HEK293 (cell line): Measurements from ENCODE around the gene MAP3K8.

Experiments
- CTCF ChIA-PET: fragments of 350-600 bp; formaldehyde crosslinking; extraction: SDS; loops from one replicate; lab custom pipeline; 2021; ENCODE audit warnings: antibody characterized with exemption; lab: Yijun Ruan, JAX
- POLR2A ChIA-PET: fragments of 300-600 bp; formaldehyde crosslinking; extraction: SDS; loops from one replicate; lab custom pipeline; 2020; ENCODE audit warnings: antibody characterized with exemption, inconsistent platforms; lab: Yijun Ruan, JAX
- H3K27ac ChIP-seq: fragments of 200-500 bp; sonication (Bioruptor generic); 2 replicates; pipeline ENCODE4 v1.5.1; 2014; ENCODE audit warnings: low read depth, low read length, control low read depth, inconsistent platforms; ENCODE audit errors: extremely low read depth
- H3K36me3 ChIP-seq, 2 experiments: fragments of 200-500 bp in 1 of 2; sonication (Bioruptor generic) in 1 of 2; 1 replicate in 1 of 2; 2 replicates in 1 of 2; pipeline ENCODE4 v1.5.1; 2014 to 2017; ENCODE audit warnings: inconsistent platforms in 2 of 2, low read length in 2 of 2; ENCODE audit not compliant: control insufficient read depth in 2 of 2, insufficient read depth in 1 of 2
- H3K4me1 ChIP-seq: fragments of 200-500 bp; sonication (Bioruptor generic); 2 replicates; pipeline ENCODE4 v1.5.1; 2014; ENCODE audit warnings: mild to moderate bottlenecking, low read length, inconsistent platforms; ENCODE audit not compliant: control insufficient read depth, insufficient read depth
- H3K4me3 ChIP-seq: 2 replicates; pipeline ENCODE4 v1.5.1; 2011; ENCODE audit warnings: low read depth, mild to moderate bottlenecking, control low read depth, low read length, moderate library complexity
- H3K9me3 ChIP-seq: fragments of 200-500 bp; sonication (Bioruptor generic); 2 replicates; pipeline ENCODE4 v1.5.1; 2014; ENCODE audit warnings: low read depth, low read length, inconsistent platforms; ENCODE audit not compliant: control insufficient read depth, insufficient read depth
- GLIS1 ChIP-seq: fragments of 450-650 bp; formaldehyde crosslinking; IDR thresholded peaks from 2 replicates; pipeline ENCODE4 v1.5.1; 2016; ENCODE audit warnings: missing biosample characterization, missing genetic modification characterization
- PRDM1 ChIP-seq: fragments of 450-650 bp; formaldehyde crosslinking; IDR thresholded peaks from 2 replicates; pipeline ENCODE4; 2016; ENCODE audit warnings: missing biosample characterization, missing genetic modification characterization
- SCRT1 ChIP-seq: fragments of 450-650 bp; formaldehyde crosslinking; IDR thresholded peaks from 2 replicates; pipeline ENCODE4 v1.5.1; 2016; ENCODE audit warnings: missing biosample characterization, missing genetic modification characterization, borderline replicate concordance
- SP7 ChIP-seq: fragments of 450-650 bp; formaldehyde crosslinking; IDR thresholded peaks from 2 replicates; pipeline ENCODE4 v1.5.1; 2016; ENCODE audit warnings: missing biosample characterization, missing genetic modification characterization
- ZIC2 ChIP-seq: fragments of 450-650 bp; formaldehyde crosslinking; IDR thresholded peaks from 2 replicates; pipeline ENCODE4 v1.5.1; 2016; ENCODE audit warnings: missing biosample characterization, missing genetic modification characterization
- ZNF132 ChIP-seq: fragments of 450-650 bp; formaldehyde crosslinking; IDR thresholded peaks from 2 replicates; pipeline ENCODE4 v1.5.1; 2017; ENCODE audit warnings: missing biosample characterization, missing genetic modification characterization, borderline replicate concordance
- ZNF2 ChIP-seq: fragments of 450-650 bp; formaldehyde crosslinking; IDR thresholded peaks from 2 replicates; pipeline ENCODE4 v1.5.1; 2016; ENCODE audit warnings: missing biosample characterization, missing genetic modification characterization
- ZNF211 ChIP-seq: fragments of 450-650 bp; formaldehyde crosslinking; IDR thresholded peaks from 2 replicates; pipeline ENCODE4 v1.5.1; 2016; ENCODE audit warnings: low read depth, missing biosample characterization, missing genetic modification characterization
- ZNF248 ChIP-seq: fragments of 450-650 bp; formaldehyde crosslinking; IDR thresholded peaks from 2 replicates; pipeline ENCODE4 v1.5.1; 2017; ENCODE audit warnings: missing biosample characterization, missing genetic modification characterization
- ZNF266 ChIP-seq: fragments of 450-650 bp; formaldehyde crosslinking; IDR thresholded peaks from 2 replicates; pipeline ENCODE4 v1.5.1; 2016; ENCODE audit warnings: missing biosample characterization, missing genetic modification characterization, low read depth
- ZNF311 ChIP-seq: fragments of 450-650 bp; formaldehyde crosslinking; IDR thresholded peaks from 2 replicates; pipeline ENCODE4 v1.5.1; 2017; ENCODE audit warnings: missing biosample characterization, missing genetic modification characterization, borderline replicate concordance
- ZNF324 ChIP-seq: fragments of 450-650 bp; formaldehyde crosslinking; IDR thresholded peaks from 2 replicates; pipeline ENCODE4 v1.5.1; 2016; ENCODE audit warnings: missing biosample characterization, missing genetic modification characterization
- ZNF391 ChIP-seq: fragments of 450-650 bp; formaldehyde crosslinking; IDR thresholded peaks from 2 replicates; pipeline ENCODE4 v1.5.1; 2016; ENCODE audit warnings: low read depth, missing biosample characterization, missing genetic modification characterization, borderline replicate concordance
- ZNF473 ChIP-seq: fragments of 450-650 bp; formaldehyde crosslinking; IDR thresholded peaks from 2 replicates; pipeline ENCODE4 v1.5.1; 2017; ENCODE audit warnings: missing biosample characterization, missing genetic modification characterization
- ZNF518A ChIP-seq: fragments of 450-650 bp; formaldehyde crosslinking; conservative IDR thresholded peaks from 2 replicates; pipeline ENCODE4 v1.5.1; 2016; ENCODE audit warnings: low read depth, missing biosample characterization, missing genetic modification characterization
- ZNF529 ChIP-seq: fragments of 450-650 bp; formaldehyde crosslinking; IDR thresholded peaks from 2 replicates; pipeline ENCODE4 v1.5.1; 2017; ENCODE audit warnings: missing genetic modification characterization, missing biosample characterization; ENCODE audit not compliant: insufficient replicate concordance
- ZNF530 ChIP-seq: fragments of 450-650 bp; formaldehyde crosslinking; IDR thresholded peaks from 2 replicates; pipeline ENCODE4 v1.5.1; 2016; ENCODE audit warnings: low read depth, missing biosample characterization, missing genetic modification characterization
- ZNF561 ChIP-seq: fragments of 450-650 bp; IDR thresholded peaks from 2 replicates; pipeline ENCODE4 v1.5.1; 2018; ENCODE audit warnings: missing biosample characterization, missing genetic modification characterization, borderline replicate concordance
- ZNF571 ChIP-seq: fragments of 450-650 bp; formaldehyde crosslinking; IDR thresholded peaks from 2 replicates; pipeline ENCODE4 v1.5.0; 2017; ENCODE audit warnings: missing biosample characterization, missing genetic modification characterization
- ZNF654 ChIP-seq: fragments of 450-650 bp; formaldehyde crosslinking; IDR thresholded peaks from 2 replicates; pipeline ENCODE4 v1.5.1; 2016; ENCODE audit warnings: low read depth, missing biosample characterization, missing genetic modification characterization
- ZNF658 ChIP-seq: fragments of 450-650 bp; formaldehyde crosslinking; IDR thresholded peaks from 2 replicates; pipeline ENCODE4; 2016; ENCODE audit warnings: missing biosample characterization, missing genetic modification characterization
- ZNF660 ChIP-seq: fragments of 450-650 bp; IDR thresholded peaks from 2 replicates; pipeline ENCODE4 v1.5.1; 2018; ENCODE audit warnings: missing biosample characterization, mild to moderate bottlenecking, missing genetic modification characterization
- ZSCAN16 ChIP-seq: fragments of 450-650 bp; formaldehyde crosslinking; IDR thresholded peaks from 2 replicates; pipeline ENCODE4 v1.5.1; 2016; ENCODE audit warnings: missing biosample characterization, missing genetic modification characterization
- ZSCAN23 ChIP-seq: fragments of 450-650 bp; formaldehyde crosslinking; IDR thresholded peaks from 2 replicates; pipeline ENCODE4 v1.5.1; 2016; ENCODE audit warnings: missing biosample characterization, missing genetic modification characterization
- ZSCAN30 ChIP-seq: fragments of 450-650 bp; IDR thresholded peaks from 2 replicates; pipeline ENCODE4 v1.5.1; 2018; ENCODE audit warnings: missing biosample characterization, mild to moderate bottlenecking, missing genetic modification characterization, moderate library complexity
- TF ChIP-seq, protein P1 (sequence below): fragments of 450-650 bp; formaldehyde crosslinking; IDR thresholded peaks from 2 replicates; pipeline ENCODE4 v1.5.1; 2016; ENCODE audit warnings: missing biosample characterization, missing genetic modification characterization
- TF ChIP-seq, protein P2 (sequence below): fragments of 450-650 bp; formaldehyde crosslinking; IDR thresholded peaks from 2 replicates; pipeline ENCODE4 v1.5.1; 2016; ENCODE audit warnings: missing biosample characterization, missing genetic modification characterization, borderline replicate concordance

MAP3K8 gene

DNA sequence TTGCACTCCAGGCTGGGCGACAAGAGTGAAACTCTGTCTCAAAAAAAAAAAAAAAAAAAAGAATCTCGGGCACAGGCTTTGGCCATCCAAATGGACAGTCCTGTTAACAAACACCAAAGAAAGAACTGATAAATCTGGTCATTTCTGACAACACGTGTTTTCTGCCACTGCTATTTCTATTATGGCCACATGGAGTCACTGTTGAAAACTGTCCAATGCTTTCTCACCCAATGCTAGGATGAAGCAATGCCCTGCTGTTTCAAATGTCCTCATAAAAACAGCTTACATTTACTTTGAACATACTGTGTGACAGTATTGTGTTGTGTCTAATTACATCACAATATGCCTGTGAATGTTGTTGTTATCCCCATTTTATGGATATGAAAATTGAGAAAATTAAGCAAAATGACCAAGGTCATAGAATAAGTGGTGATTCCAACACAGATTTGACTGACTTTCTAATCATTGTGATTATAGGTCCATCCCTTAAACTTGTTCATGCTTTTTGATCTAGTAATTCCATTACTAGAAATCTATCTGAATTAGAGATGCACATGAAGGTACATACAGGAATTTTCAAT is 19.9 kb upstream of the MAP3K8 start:
- POLR2A ChIA-PET, result no interaction called here
- H3K4me1 ChIP-seq, result no peaks in the 10 kb centered on the region
- CTCF ChIA-PET, result interaction anchor here (0.5 to 2.3 kb wide), 19 partner anchors 8 to 1719 kb away, joined by 3 to 25 read pairs (median 4); no protein-coding TSS in a partner anchor
- no peak overlapping the region for H3K27ac ChIP-seq
- TF ChIP-seq ZNF518A, result no peak
- no peak for TF ChIP-seq ZNF571 (tag by site-specific recombination)
- TF ChIP-seq ZNF473 (tag by site-specific recombination), result no peak
- TF ChIP-seq, protein P1, sequence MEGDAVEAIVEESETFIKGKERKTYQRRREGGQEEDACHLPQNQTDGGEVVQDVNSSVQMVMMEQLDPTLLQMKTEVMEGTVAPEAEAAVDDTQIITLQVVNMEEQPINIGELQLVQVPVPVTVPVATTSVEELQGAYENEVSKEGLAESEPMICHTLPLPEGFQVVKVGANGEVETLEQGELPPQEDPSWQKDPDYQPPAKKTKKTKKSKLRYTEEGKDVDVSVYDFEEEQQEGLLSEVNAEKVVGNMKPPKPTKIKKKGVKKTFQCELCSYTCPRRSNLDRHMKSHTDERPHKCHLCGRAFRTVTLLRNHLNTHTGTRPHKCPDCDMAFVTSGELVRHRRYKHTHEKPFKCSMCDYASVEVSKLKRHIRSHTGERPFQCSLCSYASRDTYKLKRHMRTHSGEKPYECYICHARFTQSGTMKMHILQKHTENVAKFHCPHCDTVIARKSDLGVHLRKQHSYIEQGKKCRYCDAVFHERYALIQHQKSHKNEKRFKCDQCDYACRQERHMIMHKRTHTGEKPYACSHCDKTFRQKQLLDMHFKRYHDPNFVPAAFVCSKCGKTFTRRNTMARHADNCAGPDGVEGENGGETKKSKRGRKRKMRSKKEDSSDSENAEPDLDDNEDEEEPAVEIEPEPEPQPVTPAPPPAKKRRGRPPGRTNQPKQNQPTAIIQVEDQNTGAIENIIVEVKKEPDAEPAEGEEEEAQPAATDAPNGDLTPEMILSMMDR (tag by site-specific recombination), result peak; percentile 36; the same call in 1 of the 2 replicates
- peak; percentile 15; the same call in 1 of the 2 replicates for TF ChIP-seq SP7 (tag by site-specific recombination)
- no peak for TF ChIP-seq ZNF529 (tag by site-specific recombination)
- TF ChIP-seq ZNF530 (tag by site-specific recombination), result no peak
- TF ChIP-seq ZNF658 (tag by site-specific recombination), result no peak
- no peak for TF ChIP-seq SCRT1 (tag by site-specific recombination)
- no peak for TF ChIP-seq ZNF561 (tag by site-specific recombination)
- no peak for TF ChIP-seq ZNF324 (tag by site-specific recombination)
- 0 out of 2 replicates have a peak, but pooled peaks have one; percentile 15 for TF ChIP-seq PRDM1 (tag by site-specific recombination)
- peak; percentile 92 for TF ChIP-seq ZNF2 (tag by site-specific recombination)
- no peak for TF ChIP-seq ZNF266 (tag by site-specific recombination)
- TF ChIP-seq GLIS1 (tag by site-specific recombination), result no peak
- no peak for TF ChIP-seq ZSCAN23 (tag by site-specific recombination)
- TF ChIP-seq ZIC2 (tag by site-specific recombination), result no peak
- no peak for TF ChIP-seq ZSCAN16 (tag by site-specific recombination)
- TF ChIP-seq ZNF660, result peak; percentile 67
- no peak for TF ChIP-seq ZNF391
- TF ChIP-seq ZNF311 (tag by site-specific recombination), result no peak
- peak; percentile 52; the same call in 1 of the 2 replicates for TF ChIP-seq ZSCAN30
- peak; percentile 72 for TF ChIP-seq ZNF654
- TF ChIP-seq, protein P2, sequence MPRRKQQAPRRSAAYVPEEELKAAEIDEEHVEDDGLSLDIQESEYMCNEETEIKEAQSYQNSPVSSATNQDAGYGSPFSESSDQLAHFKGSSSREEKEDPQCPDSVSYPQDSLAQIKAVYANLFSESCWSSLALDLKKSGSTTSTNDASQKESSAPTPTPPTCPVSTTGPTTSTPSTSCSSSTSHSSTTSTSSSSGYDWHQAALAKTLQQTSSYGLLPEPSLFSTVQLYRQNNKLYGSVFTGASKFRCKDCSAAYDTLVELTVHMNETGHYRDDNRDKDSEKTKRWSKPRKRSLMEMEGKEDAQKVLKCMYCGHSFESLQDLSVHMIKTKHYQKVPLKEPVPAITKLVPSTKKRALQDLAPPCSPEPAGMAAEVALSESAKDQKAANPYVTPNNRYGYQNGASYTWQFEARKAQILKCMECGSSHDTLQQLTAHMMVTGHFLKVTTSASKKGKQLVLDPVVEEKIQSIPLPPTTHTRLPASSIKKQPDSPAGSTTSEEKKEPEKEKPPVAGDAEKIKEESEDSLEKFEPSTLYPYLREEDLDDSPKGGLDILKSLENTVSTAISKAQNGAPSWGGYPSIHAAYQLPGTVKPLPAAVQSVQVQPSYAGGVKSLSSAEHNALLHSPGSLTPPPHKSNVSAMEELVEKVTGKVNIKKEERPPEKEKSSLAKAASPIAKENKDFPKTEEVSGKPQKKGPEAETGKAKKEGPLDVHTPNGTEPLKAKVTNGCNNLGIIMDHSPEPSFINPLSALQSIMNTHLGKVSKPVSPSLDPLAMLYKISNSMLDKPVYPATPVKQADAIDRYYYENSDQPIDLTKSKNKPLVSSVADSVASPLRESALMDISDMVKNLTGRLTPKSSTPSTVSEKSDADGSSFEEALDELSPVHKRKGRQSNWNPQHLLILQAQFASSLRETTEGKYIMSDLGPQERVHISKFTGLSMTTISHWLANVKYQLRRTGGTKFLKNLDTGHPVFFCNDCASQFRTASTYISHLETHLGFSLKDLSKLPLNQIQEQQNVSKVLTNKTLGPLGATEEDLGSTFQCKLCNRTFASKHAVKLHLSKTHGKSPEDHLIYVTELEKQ (tag by site-specific recombination), result no peak
- no peak for TF ChIP-seq ZNF132 (tag by site-specific recombination)
- TF ChIP-seq ZNF211, result no peak
- TF ChIP-seq ZNF248, result no peak
- H3K4me3 ChIP-seq, result no peak overlapping the region
- no peaks in the 10 kb centered on the region for H3K9me3 ChIP-seq
- H3K36me3 ChIP-seq, result no peaks in the 10 kb centered on the region
